Measurements from ENCODE around the gene MSMO1.

GRCh38 chr4:165288226-165288625 lies 39.2 kb upstream of the MSMO1 start:
- TF ChIP-seq CTCF (conservative IDR thresholded peaks at IDR 0.05; ENCODE audit: low read length), result no peak
- no peak for TF ChIP-seq EZH2phosphoT487 (IDR thresholded peaks at IDR 0.05; ENCODE audit: borderline replicate concordance, low read depth, low read length)

Measured in OCI-LY7 (cell line).